Measurements from ENCODE around the gene CRIM1. TPM values are rescaled to one million over a fixed set of nuclear protein-coding genes. Genes with fewer than 3 reads are reported as not detected.
A peak's percentile ranks its signal among the peaks of the same experiment; 100 is the strongest.

The CRIM1 gene
- total and polyA plus RNA-seq, 2 donors (not counting 1 experiment from before 2014, with no cell fraction given): 364 to 661 TPM

GRCh38 chr2:36482576-36483214, 127.1 kb downstream of the CRIM1 start:
- Histone ChIP-seq H3K27me3 (ENCODE audit: control insufficient read depth, insufficient read depth, low read length) (no peaks in the 10 kb centered on the region), H3K9ac (ENCODE audit: insufficient read depth, low read length) (no peak overlapping the region), H3K4me3 (replicated peaks in 1 of 4; ENCODE audit: control extremely low read depth in 1 of 4, insufficient read depth in 1 of 4, low read depth in 3 of 4, low read length in 4 of 4) (no peak overlapping the region), H3K4me1 (ENCODE audit: control insufficient read depth, extremely low read depth, insufficient read depth, low read length) (peaks cover 63% of the 10 kb centered on the region), H3K27ac (ENCODE audit: insufficient read depth, low read length) (peak overlapping the region; percentile 92), H4K20me1 (ENCODE audit: control insufficient read depth, extremely low read depth, insufficient read depth, low read length) (no peaks in the 10 kb centered on the region), H3K9me3 (ENCODE audit: control insufficient read depth, insufficient read depth, low read depth, low read length) (no peaks in the 10 kb centered on the region), H3K36me3 (ENCODE audit: control insufficient read depth, insufficient read depth, low read length) (peaks cover 24% of the 10 kb centered on the region), H2AFZ (ENCODE audit: low read length) (no peak overlapping the region), H3K79me2 (ENCODE audit: control insufficient read depth, insufficient read depth, low read length) (peaks cover 42% of the 10 kb centered on the region), H3K4me2 (ENCODE audit: extremely low read depth, insufficient read depth, low read length) (no peak overlapping the region)
- TF ChIP-seq CTCF (conservative IDR thresholded peaks at IDR 0.05 in 1 of 2, IDR thresholded peaks at IDR 0.05 in 1 of 2; ENCODE audit: low read depth in 1 of 2, low read length in 2 of 2) (no peak), EZH2 (IDR thresholded peaks at IDR 0.05; ENCODE audit: low read length, missing control alignments) (no peak)
- DNase-seq (ENCODE audit: low read depth in 2 of 2): peak; percentile 67 to 69

- H3K4me2 ChIP-seq (ENCODE audit: extremely low read depth, insufficient read depth, low read length): no peak overlapping the region
- H3K9ac ChIP-seq (ENCODE audit: insufficient read depth, low read length): no peak overlapping the region
- H3K79me2 ChIP-seq (ENCODE audit: control insufficient read depth, insufficient read depth, low read length): peaks cover 46% of the 10 kb centered on the region
- H3K4me3 ChIP-seq (replicated peaks in 1 of 4; ENCODE audit: control extremely low read depth in 1 of 4, insufficient read depth in 1 of 4, low read depth in 3 of 4, low read length in 4 of 4): no peak overlapping the region
- H3K27ac ChIP-seq (ENCODE audit: insufficient read depth, low read length): peak overlapping the region; percentile 92
- no peaks in the 10 kb centered on the region for H3K27me3 ChIP-seq (ENCODE audit: control insufficient read depth, insufficient read depth, low read length)
- DNase-seq (ENCODE audit: low read depth in 2 of 2): no peak
- TF ChIP-seq EZH2 (IDR thresholded peaks at IDR 0.05; ENCODE audit: low read length, missing control alignments): no peak
- no peak for TF ChIP-seq CTCF (conservative IDR thresholded peaks at IDR 0.05 in 1 of 2, IDR thresholded peaks at IDR 0.05 in 1 of 2; ENCODE audit: low read depth in 1 of 2, low read length in 2 of 2)
- no peaks in the 10 kb centered on the region for H4K20me1 ChIP-seq (ENCODE audit: control insufficient read depth, extremely low read depth, insufficient read depth, low read length)
- H3K9me3 ChIP-seq (ENCODE audit: control insufficient read depth, insufficient read depth, low read depth, low read length): no peaks in the 10 kb centered on the region
- peaks cover 24% of the 10 kb centered on the region for H3K36me3 ChIP-seq (ENCODE audit: control insufficient read depth, insufficient read depth, low read length)
- peaks cover 61% of the 10 kb centered on the region for H3K4me1 ChIP-seq (ENCODE audit: control insufficient read depth, extremely low read depth, insufficient read depth, low read length)
- no peak overlapping the region for H2AFZ ChIP-seq (ENCODE audit: low read length)
Observed at GRCh38 chr2:36483290-36483689, 127.7 kb downstream of the CRIM1 start.

GRCh38 chr2:36484454-36484853, 128.9 kb downstream of the CRIM1 start:
- Histone ChIP-seq H4K20me1 (ENCODE audit: control insufficient read depth, extremely low read depth, insufficient read depth, low read length) (no peaks in the 10 kb centered on the region), H3K27me3 (ENCODE audit: control insufficient read depth, insufficient read depth, low read length) (no peaks in the 10 kb centered on the region), H3K79me2 (ENCODE audit: control insufficient read depth, insufficient read depth, low read length) (peaks cover 48% of the 10 kb centered on the region), H3K4me2 (ENCODE audit: extremely low read depth, insufficient read depth, low read length) (no peak overlapping the region), H3K36me3 (ENCODE audit: control insufficient read depth, insufficient read depth, low read length) (peaks cover 21% of the 10 kb centered on the region), H3K4me3 (replicated peaks in 1 of 4; ENCODE audit: control extremely low read depth in 1 of 4, insufficient read depth in 1 of 4, low read depth in 3 of 4, low read length in 4 of 4) (no peak overlapping the region), H3K27ac (ENCODE audit: insufficient read depth, low read length) (peak overlapping the region; percentile 92), H3K4me1 (ENCODE audit: control insufficient read depth, extremely low read depth, insufficient read depth, low read length) (peaks cover 60% of the 10 kb centered on the region), H3K9ac (ENCODE audit: insufficient read depth, low read length) (no peak overlapping the region), H2AFZ (ENCODE audit: low read length) (no peak overlapping the region), H3K9me3 (ENCODE audit: control insufficient read depth, insufficient read depth, low read depth, low read length) (no peaks in the 10 kb centered on the region)
- TF ChIP-seq CTCF (conservative IDR thresholded peaks at IDR 0.05 in 1 of 2, IDR thresholded peaks at IDR 0.05 in 1 of 2; ENCODE audit: low read depth in 1 of 2, low read length in 2 of 2) (no peak), EZH2 (IDR thresholded peaks at IDR 0.05; ENCODE audit: low read length, missing control alignments) (no peak)
- DNase-seq (ENCODE audit: low read depth in 2 of 2): no peak

Data from fibroblast of lung (primary cell).